ENCODE data around the gene PEX6.
A peak's percentile ranks its signal among the peaks of the same experiment; 100 is the strongest.
"Not testable (repeated sequence)": the region's sequence is repeated elsewhere in the genome, so short reads cannot be mapped to it uniquely, and the experiment has no call there.

Gene PEX6

DNA sequence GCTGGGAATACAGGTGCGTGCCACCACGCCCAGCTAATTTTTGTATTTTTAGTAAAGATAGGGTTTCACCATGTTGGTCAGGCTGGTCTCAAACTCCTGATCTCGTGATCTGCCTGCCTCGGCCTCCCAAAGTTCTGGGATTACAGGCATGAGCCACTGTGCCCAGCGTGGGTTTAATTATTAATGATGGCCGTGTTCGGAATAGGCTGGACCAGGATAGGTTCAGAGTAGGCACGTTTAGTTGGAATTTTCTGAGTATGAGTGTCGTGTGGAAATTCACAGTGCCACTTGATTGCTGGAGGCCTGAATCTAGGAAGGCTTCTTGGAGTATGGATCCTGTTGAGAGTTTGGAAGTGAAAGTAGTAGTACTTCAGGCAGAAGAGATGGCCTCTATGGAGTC lies 19.2 kb upstream of the PEX6 start:
- DNase-seq (ENCODE audit: low read depth): not testable (repeated sequence)

DNA sequence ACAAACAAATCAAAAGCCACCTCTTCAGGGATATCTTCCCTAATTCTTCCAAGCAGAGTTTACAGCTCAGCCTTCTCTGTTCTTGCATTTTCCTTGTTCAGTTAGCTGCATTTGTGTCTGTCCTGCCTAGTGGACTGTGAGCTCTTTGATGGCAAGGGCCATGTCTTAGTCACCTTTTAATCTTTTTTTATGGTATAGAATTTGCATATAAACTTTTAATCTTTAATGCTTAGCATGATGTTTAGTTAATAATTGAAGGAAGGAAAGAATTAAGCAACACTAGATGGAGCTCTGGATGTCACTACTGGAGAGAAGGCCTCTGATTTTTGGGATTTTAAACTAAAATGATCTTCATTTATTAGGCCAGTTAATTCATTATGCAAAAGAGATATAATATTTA lies 17.5 kb upstream of the PEX6 start:
- DNase-seq (ENCODE audit: low read depth): no peak

DNA sequence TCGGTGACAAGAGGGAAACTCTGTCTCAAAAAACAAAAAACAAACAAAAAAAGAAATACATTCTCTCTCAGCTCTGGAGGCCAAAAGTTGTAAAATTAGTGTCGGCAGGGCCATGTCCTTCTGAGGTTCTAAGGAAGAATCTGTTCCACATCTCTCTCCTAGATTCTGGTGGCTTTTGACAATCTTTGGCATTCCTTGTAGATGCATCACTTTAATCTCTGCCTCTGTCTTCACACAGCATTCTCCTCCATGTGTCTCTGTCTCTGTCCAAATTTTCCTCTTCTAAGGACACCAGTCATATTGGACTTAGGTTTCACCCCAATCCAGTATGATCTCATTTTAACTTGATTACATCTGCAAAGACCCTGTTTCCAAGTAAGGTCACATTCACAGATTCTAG lies 14.5 kb upstream of the PEX6 start:
- no peak for DNase-seq (ENCODE audit: low read depth)

DNA sequence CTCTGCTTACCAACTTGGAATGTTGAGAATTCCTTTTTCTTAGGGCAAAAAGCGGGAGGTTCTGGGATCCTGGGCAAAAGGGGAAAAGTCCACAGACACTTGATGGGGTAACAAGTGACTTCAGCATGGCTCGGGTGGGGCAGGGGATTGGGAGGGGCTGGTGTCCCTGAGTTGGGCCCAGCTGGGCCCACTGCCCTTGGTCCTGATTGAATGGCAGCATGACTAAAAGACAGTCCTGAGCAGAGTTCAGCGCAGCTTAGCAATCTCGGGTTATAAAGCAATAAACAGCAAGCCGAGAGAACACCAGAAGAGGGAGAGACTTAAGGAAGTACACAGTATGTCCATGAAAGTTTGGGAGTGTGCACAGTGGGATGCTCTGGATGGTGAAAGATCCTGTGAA lies 10.9 kb upstream of the PEX6 start:
- DNase-seq (ENCODE audit: low read depth): no peak

DNA sequence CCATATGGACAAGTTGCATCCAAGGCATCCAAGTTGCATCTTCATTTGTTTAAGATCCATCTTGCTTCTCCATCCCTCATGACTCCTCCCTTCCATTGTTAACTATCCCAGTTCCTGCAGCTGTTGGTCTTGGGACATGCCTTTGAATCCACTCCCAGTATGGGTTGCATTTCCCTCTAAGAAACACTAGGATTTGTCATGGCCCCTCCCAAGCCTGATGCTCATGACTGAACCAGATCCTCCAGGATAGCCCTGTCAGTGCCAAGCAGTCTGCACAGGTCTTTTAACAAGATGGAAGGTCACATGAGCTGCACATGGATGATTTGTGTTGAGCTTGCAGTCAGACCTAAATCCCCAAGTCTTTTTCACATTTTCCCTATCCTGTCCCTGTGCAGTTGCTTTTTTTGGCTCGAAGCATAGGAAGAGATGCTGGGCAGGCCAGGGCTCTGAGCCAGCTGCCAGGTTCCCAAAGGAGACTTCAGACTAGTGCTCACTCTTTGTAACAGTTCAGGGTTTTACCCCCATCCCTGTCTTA lies 9.6 kb upstream of the PEX6 start:
- DNase-seq (ENCODE audit: low read depth): no peak

- no peak for DNase-seq (ENCODE audit: low read depth)
Observed at GRCh38 chr6:42987533-42988451, 8.8 kb upstream of the PEX6 start.

DNA sequence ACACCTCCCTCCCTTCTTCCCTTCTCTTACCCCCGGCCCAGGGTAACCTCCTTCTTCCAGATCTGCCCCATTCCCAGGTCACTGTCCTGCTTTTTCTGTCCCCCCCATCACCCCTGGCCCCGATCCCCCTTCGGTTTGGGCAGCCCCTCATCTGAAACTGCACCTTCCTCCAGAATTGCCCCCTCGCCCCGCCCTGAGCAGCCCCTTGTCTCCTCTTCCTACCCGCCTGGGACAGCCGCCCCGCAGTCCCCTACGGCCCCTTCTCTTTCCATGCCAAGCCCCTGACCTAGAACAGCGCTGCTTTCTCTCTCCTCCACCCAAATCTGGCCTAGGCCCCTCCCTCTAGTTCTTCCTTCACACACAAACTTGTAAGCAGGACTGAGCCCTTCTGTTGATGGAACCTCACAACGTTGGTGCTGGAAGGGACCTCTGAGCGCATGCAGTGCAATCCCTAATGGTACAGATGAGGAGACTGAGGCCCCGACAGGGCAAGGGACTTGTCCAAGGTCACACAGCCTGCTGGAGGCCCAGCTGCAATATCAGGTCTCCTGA lies 6.0 kb upstream of the PEX6 start:
- no peak for DNase-seq (ENCODE audit: low read depth)

DNA sequence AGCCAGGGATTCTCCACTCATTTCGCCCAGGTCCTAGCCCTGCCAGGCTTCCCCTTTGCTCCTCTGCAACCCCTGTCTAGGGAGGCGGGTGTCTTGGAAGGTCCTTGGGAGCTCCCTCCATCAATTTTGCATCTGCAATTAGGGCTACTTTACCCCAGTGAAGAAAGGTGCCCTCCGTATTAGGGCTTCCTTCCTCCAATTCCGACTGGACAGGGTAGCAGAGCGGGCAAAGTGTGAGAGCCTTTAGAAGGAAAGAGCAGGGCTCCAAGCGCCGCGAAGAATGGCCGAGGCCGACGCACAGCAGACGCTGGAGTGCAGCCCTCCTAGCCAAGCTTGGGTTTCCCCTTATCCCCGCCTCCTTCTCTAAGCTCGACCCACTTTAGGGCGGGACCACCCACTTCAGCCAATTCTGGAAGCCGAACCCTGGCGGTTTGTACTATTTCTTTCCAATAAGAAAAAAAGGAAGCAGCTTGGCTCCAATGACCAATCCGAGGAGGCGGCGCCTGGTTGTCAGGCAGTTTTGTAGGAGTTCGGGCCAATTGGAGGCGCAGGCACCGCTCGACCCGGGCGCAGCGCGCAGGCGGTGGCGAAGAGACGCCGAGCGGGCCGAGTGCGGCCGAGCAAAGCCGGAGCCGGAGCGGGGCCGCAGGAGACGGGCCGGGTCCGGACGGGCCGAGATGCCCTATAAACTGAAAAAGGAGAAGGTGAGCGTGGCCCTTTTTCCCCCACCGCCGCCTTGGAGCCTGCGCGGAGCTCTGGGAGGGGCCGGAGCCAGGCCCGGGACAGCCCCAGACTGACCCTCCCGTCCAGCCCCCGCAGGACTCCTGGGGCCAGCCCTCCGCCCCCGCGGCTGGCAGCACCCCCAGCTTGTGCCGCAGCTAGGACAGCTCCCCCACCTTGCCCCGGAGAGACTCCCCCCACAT lies 5.3 kb upstream of the PEX6 start, which contains the start of gene PPP2R5D:
Gene PPP2R5D, plus strand, starts transcription at position 570 of the 923 bp plus-strand sequence. Its CDS starts 108 bp downstream, at position 678.
- peak; percentile 98 for DNase-seq (ENCODE audit: low read depth)

GRCh38 chr6:42981836-42982235 lies 2.9 kb upstream of the PEX6 start:
- no peak for DNase-seq (ENCODE audit: low read depth)

DNA sequence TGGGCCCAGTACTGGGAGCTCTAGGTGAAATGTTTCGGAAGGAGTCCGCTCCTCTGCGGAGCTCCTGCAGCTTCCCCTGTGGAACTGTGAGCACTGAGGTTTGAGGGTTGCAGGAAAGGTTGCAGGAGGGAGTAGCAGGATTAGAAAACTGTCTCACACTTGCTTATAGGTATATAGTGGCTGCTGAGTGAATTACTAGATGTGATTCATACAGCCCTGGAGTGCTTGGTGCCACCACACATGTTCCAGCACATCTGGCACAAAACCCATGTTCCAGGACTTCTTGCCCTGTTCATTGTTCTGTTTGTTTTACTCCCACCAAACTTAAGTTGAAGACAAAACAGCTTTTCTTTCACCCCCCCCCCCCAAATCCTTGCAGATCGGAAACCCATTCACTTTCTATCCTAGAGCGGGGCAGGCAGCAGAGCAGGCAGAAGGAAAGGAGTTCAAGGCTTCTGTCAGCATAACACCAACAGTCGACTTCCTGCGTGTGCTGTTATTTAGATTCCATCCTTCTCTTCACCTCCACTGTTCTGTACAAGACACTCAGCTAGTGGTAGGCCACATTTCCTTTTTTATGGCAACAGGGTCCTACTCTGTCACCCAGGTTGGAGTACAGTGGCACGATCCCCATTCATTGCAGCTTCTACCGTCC lies 669 bp upstream of the PEX6 start:
- DNase-seq (ENCODE audit: low read depth): no peak

GRCh38 chr6:42978487-42978838 lies 518 bp downstream of the PEX6 start:
- DNase-seq (ENCODE audit: low read depth): no peak

DNA sequence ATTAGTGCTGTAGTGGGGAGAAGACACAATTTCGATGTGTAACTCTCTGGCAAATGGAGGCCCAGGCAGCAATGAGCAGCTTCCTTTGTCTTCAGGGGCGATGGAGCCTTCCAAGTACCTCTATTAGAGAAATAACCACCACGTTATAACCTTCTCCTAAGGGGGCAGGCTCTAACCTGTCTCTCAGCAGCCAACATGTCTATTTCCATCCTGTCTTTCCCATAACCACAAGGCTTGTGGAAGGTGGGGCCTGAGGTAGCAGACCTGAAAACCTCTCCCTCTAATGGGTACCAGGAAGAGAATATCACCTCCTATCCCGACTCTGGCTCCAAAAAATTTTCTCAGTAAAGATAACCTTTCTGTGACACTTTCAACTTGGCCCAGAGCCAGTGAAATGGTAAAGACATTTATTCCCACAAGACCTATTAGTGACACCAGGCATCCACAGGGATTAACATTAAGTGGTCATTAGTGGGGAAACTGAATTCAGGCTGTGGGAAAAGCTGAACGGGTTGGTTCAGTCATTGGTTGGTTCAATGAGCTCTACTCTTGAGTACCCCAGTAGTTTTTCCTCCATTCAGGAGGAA lies 4.0 kb downstream of the PEX6 start:
- no peak for DNase-seq (ENCODE audit: low read depth)

DNA sequence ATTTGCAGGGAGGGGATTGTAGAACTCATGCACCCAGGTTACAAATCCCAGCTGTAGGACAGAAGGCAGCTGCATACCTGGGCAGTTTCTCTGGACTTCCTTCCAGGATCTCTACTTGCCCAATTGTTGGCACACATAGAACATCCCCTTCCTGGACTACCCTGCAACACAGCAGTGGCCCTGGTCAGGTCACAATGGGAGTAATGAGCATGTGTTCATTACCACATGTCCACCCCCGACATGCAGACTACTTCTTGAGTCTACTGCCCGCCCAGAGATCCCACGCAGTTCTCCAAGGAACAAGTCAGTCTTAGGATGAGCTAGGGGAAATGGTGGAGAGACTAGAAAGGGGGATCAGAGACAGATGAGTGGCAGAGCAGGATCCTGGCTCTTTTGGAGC lies 5.1 kb downstream of the PEX6 start:
- DNase-seq (ENCODE audit: low read depth): no peak

DNA sequence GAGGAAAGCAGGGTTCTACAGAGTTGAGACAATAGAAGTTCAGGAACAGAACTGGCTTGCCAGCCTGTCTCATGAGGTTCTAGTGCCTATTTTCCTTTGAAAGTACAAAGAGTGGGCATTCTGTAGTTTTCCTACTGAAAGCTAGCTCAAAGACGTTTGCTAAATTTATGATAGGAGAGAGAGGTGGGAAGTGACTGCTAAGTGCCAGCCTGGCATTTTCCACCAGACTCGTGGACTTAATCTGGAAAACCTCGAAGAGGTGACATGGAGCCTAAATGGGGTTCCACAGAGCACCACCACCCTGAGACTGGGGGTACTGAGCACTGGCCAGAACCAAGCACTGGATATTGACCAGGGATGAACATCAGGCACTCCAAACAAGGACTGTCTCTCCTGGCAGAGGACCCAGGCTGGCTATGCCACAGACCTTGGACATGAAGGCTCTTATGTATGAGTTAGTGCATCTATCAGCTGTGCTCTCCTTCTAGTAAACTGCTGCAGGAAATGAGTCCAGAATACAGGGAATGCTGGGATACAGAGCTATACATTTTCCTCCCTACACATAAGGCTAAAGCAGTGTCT lies 7.1 kb downstream of the PEX6 start:
- DNase-seq (ENCODE audit: low read depth): no peak

DNA sequence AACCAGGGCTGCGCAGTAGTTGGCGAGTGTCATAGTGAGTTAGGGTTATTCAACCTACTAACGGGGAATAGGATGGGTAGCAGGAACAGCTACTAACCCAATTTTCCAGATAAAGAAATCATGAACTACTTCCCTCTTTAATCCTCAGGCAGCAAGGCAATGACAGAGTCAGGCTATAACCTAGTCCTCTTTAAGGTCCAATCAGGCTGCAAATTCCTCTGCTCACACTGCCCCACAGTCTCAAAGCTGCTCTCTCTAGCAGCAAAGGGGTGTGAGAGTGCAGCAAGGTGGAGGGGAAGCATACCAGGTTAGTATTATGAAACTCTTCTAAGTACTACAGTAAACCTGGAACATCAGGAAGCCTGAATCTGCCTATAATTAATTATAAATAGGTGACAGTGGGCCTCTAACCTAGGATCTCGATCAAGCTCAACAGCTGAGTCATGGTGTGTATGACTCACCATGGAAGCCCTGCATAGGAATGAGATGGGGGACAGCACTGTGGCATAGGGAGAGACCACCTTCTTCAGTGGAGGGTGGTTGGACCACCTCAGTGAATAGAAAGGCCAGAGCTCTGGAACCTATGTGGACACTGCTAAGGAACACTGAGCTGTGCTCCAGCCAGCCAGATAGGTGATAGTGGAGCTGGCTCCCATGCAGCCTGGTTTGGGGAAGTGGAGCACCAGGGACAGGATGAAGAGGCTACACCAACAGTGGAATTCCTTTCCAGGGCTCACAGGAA lies 7.9 kb downstream of the PEX6 start:
- DNase-seq (ENCODE audit: low read depth): no peak

GRCh38 chr6:42969934-42970333 lies 9.0 kb downstream of the PEX6 start:
- DNase-seq (ENCODE audit: low read depth): no peak

GRCh38 chr6:42969431-42969830 lies 9.6 kb downstream of the PEX6 start:
- no peak for DNase-seq (ENCODE audit: low read depth)

DNA sequence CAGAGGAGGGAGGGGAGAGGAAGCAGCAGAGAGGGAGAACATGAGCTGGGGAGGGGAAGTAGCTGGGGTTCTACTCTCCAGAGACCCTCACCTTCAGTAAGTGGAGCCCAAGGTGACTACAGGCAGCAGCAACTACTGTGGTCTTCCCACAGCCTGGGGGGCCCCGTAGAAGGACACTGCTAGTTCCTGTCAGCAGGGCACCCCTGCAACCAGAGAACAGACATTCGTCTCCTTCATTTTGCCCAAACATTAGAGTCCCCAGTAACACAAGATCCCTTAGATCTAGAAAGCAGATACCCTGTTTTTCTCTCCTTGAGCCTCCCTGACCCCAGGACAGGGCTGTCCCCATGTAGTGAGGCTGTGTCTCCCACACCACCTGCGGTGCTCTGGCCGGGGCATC lies 10.2 kb downstream of the PEX6 start:
- no peak for DNase-seq (ENCODE audit: low read depth)

- DNase-seq (ENCODE audit: low read depth): no peak
Observed at GRCh38 chr6:42968126-42968701, 10.8 kb downstream of the PEX6 start.

- no peak for DNase-seq (ENCODE audit: low read depth)
Observed at GRCh38 chr6:42967228-42967627, 11.8 kb downstream of the PEX6 start.

Measured in GM04504 (cell line).